ENCODE measurements around the gene ROBO4.

ROBO4 gene

DNA sequence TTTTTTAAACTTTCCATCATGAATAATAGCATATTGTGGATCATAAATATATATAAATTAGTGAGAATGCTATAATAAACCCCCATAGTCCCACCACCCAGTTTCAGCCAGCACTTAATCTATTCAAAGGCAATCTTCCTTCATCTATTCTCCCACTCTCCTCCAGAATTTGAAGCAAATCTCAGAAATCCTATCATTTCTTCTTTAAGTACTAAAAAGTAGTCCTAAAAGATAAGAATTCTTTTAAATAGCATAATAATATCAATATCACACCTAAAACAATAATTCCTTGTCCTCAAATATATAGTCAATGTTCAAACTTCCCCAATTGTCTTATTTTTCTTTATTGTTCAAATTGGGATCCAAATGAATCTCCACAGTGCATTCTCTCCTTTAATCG is 57.0 kb downstream of the ROBO4 start:
- DNase-seq (ENCODE audit: low read depth): no peak

DNA sequence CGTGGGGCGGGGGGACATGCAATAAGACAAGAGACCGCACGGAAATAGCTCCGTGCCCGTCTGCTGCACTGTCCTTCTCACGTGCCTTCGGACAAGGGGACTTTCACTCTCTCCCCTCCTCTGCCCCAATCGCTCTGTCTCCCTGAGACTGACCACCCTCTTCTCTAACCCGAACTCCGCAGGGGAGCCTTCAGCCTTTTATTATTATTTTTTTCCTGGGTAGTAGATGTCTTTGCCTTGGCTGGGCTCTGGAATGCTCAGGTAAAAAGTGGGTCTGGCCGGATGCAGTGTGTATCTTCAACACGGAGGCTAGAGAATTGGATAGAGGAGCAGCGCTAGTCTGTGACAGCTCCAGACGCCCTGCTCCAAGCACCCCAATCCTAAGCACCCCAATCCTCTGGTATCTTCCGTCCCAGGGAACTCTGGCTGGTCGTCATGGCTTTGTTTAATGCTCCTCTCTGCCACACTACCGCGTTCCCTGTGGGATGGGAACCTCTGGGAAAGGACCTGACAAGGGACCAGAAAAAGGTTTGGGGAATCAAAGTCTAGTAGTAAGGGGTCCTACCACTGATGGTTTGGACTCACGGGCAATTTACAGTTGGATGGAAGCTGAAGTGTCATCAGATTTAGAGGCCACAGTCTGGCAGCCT is 57.6 kb downstream of the ROBO4 start:
- DNase-seq (ENCODE audit: low read depth): no peak

DNA sequence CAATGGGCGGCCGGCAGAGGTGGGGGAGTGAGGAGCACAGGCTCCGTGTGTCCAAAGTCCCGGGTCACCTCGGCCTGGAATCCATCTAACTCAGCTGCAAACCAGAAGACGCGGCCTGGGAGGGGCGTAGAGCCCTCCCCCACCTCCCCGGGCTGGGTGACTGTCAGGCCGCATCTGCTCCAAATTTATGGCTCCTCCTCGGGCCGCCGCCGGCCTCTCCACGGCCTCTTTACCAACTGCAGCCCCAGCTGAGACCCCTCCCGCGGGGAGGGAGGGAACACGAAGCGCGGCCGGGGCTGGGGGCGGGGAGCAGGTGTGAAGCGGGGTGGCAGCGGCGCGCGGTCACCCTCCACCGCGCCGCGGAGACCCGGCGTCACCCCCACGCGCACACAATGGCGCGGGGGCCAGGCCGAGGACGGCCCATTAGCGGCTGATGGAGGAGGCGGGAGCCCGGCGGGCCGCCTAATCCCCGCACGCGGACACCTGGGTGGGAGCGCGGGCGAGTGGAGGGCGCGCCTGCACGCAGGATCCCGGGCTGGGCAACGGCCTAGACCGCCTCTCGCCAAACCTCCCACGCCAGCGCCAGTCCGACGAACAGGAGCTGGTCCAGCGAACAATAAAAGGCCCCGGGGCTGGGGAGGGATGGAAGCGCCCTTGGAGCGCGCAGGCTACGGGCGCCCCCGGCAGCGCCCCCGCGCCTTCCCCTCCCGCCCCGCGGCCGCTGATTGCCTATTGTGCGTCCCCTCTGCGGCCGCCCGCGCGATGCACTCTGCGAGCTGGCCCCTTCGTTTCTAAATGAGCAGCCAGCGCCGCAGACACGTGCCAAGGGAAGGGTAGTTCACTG is 58.3 kb downstream of the ROBO4 start:
- no peak for DNase-seq (ENCODE audit: low read depth)

DNA sequence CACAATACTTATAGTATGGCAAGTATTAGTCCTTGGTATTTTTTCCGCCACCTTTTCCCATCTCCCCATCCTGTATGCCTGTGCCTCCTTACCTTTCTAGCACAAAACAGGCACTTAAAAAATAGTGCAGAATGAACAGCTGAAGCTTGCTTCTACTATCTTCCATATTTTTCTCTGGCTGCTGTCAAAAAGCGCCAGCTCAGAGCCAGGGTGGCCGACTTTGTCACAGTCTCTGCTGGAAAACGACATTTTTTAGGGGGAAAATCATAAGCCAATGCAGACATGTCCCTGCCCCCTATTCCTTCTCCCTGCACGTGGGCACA is 58.9 kb downstream of the ROBO4 start:
- no peak for DNase-seq (ENCODE audit: low read depth)

DNA sequence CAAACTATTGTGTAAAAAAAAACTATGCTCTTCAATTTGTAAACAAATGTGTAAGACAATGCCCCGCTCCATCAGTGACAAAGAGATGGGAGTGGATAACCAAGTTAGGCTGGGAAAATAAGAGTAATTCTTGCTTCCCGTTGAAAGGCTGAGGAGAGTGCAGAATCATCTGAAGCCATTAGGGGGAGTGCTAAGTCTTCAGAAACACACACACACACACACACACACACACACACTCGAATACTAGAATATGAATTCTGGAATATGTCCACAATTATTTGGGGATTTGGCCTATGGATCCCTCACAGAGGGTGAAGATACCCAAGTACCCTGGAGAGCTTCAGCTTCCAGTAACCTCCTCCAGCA is 60.2 kb downstream of the ROBO4 start:
- DNase-seq (ENCODE audit: low read depth): peak; percentile 79

DNA sequence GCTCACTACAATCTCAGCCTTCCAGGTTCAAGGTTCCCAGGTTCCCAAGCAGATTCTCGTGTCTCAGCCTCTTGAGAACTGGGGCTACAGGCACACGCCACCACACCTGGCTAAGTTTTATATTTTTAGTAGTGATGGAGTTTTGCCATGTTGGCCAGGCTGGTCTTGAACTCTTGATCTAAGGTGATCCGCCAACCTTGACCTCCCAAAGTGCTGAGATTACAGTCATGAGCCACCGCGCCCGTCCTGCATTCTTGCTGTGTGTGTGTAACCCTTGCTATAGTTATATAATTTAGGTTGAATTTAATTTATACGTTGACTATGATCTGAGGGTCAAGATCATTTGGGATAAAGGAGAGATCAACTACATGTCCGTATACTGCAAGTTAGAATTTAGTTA is 61.7 kb downstream of the ROBO4 start:
- no peak for DNase-seq (ENCODE audit: low read depth)

DNA sequence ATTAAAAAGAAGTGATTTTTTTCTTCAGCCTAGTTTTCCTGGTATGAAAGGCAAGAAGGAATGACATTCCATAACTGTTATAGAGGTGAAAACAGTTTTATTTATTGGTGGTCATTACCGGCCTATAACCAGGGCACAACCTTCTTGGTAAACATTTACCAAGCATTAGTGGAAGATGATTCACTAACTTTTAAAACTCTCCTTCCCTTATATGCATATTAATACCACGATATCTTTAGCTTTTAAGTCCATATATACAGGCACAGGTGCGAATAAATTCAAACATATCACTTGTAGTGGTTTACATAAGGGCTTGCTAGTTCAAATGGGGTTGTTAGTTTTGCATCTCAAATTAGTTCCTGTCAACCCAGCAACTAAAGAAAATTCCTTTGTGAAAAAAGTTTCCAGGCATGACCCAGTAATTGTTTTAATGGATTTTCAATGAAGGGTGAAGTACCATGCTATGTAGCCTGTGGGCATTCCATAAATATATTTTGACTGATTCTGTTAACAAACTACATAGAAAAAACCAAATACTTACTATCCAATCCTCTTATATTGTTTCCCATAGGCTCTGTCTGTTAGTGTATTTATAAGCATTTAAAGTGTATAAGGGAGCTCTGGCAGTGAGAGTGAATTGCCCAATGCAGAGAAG is 63.0 kb downstream of the ROBO4 start:
- no peak for DNase-seq (ENCODE audit: low read depth)

Data from EH (cell line).